ENCODE results near the gene LRRC73. TPM values are rescaled to one million over a fixed set of nuclear protein-coding genes. Genes with fewer than 3 reads are reported as not detected.
"Not testable (repeated sequence)": the region's sequence is repeated elsewhere in the genome, so short reads cannot be mapped to it uniquely, and the experiment has no call there.

Gene LRRC73
- total and polyA plus RNA-seq, 9 of the 15 experiments (the other 6 are each of a cell fraction or from before 2014, with no cell fraction given), result 0.07 to 0.55 (median 0.16) TPM; not detected in 3

DNA sequence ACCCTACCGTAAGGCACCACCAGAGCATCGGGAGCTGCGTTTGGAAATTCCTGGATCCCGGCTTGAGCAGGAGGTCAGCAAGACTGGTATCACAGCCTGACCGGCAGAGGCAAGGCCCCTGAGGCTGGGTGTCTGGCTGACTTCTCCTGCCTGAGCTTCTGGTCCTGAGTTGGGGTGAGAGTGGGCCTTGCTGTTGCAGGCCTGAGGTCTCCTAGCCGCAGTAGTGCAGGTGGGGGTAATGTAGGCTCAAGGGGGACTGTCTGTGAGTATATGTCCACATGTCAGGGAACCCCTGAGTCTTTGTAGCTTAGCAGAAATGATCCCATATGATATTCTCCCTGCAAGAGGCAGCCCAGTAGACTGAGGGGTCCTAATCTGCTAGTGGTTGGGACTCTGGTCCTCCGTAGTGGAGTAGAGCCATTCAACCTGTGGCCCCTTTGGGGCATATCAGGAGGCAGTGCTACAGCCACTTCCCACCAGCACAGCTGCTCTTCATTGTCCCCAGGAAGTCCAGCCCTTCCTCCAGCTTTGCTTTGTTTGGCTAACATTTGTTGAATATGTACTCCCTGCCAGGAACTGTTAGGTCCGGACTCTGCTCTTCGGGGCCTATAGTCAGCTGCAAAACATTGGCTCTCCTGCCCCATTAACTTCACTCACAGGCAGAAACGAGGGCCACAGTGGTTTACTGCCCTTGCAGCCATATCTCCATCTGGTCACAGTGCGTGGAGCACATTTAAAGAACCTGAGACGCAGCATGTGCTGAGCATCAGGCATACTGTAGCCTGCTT, 10.9 kb downstream of the LRRC73 start:
- Histone ChIP-seq H3K27ac (ENCODE audit: extremely low read depth, low read depth, low read length) (no peak overlapping the region), H4K20me1 (replicated peaks; ENCODE audit: control insufficient read depth, insufficient read depth, low read length) (peaks cover 16% of the 10 kb centered on the region), H3K4me2 (ENCODE audit: insufficient read depth, low read length) (no peak overlapping the region), H3K9me3 (replicated peaks; ENCODE audit: control insufficient read depth, insufficient read depth, low read depth, low read length) (no peaks in the 10 kb centered on the region), H3K9ac (ENCODE audit: insufficient read depth in 1 of 2, low read depth in 2 of 2, low read length in 2 of 2) (peak overlapping the region in 1 of 2 experiments; percentile 58; a peak in 1 of 4 replicates), H3K4me3 (no peak overlapping the region), H3K36me3 (ENCODE audit: control insufficient read depth, insufficient read depth, low read length) (peaks cover 61% of the 10 kb centered on the region; the same call in 2 of the 3 replicates), H3K27me3 (ENCODE audit: control insufficient read depth in 2 of 2, insufficient read depth in 2 of 2, low read length in 2 of 2) (no peaks in the 10 kb centered on the region), H3K9me1 (ENCODE audit: control insufficient read depth, insufficient read depth, low read length) (peaks cover 3% of the 10 kb centered on the region), H2AFZ (ENCODE audit: low read depth, low read length) (no peak overlapping the region), H3K79me2 (ENCODE audit: control insufficient read depth, insufficient read depth, low read length) (no peaks in the 10 kb centered on the region), H3K4me1 (replicated peaks in 1 of 2; ENCODE audit: control insufficient read depth in 2 of 2, insufficient read depth in 2 of 2, low read length in 2 of 2) (peaks cover 9 to 19% of the 10 kb centered on the region in 2 experiments)
- TF ChIP-seq THAP7 (CRISPR knock-in tag; IDR thresholded peaks at IDR 0.05), result no peak
- TF ChIP-seq KAT7 (CRISPR knock-in tag; IDR thresholded peaks at IDR 0.05; ENCODE audit: borderline replicate concordance), result no peak
- DNase-seq (ENCODE audit: extremely low read depth in 1 of 4, low spot score in 3 of 4) (no peak), ATAC-seq (no peak), FAIRE-seq (no peak)
- no TSS peak for BruUV-seq (replicated peaks)
- CTCF ChIA-PET (ENCODE audit: low intra/inter-chr PET ratio), result interaction anchor here (1.0 kb wide), 1 partner anchor 45 kb away, joined by 4 read pairs; no protein-coding TSS in a partner anchor
- in situ Hi-C loops (cut with MboI), result no loop called here
- intact Hi-C loops (cut with micrococcal nuclease), result no loop called here
- WGBS (ENCODE audit: insufficient coverage, low coverage, missing lambda C conversion rate), result 85% methylated on average over 12 of the region's 12 CpGs
- POLR2A ChIA-PET, result interaction anchor here (0.7 to 1.8 kb wide), 3 partner anchors 8 to 279 kb away, joined by 3 to 4 read pairs (median 3); no protein-coding TSS in a partner anchor

GRCh38 chr6:43498291-43498690, 11.9 kb downstream of the LRRC73 start:
- ChIA-PET POLR2A (interaction anchor here (0.5 to 1.8 kb wide), 4 partner anchors 9 to 130 kb away, joined by 3 to 4 read pairs (median 4); no protein-coding TSS in a partner anchor), CTCF (ENCODE audit: low intra/inter-chr PET ratio) (interaction anchor here (1.0 kb wide), 1 partner anchor 44 kb away, joined by 4 read pairs; no protein-coding TSS in a partner anchor)
- H3K9ac ChIP-seq (ENCODE audit: insufficient read depth in 1 of 2, low read depth in 2 of 2, low read length in 2 of 2); H3K9me1 ChIP-seq (ENCODE audit: control insufficient read depth, insufficient read depth, low read length); intact Hi-C loops (cut with micrococcal nuclease); BruUV-seq (replicated peaks); FAIRE-seq; DNase-seq (ENCODE audit: extremely low read depth in 1 of 4, low spot score in 3 of 4); H3K4me2 ChIP-seq (ENCODE audit: insufficient read depth, low read length); H2AFZ ChIP-seq (ENCODE audit: low read depth, low read length); H3K27ac ChIP-seq (ENCODE audit: extremely low read depth, low read depth, low read length); in situ Hi-C loops (cut with MboI); H3K4me3 ChIP-seq; ATAC-seq; H3K27me3 ChIP-seq (ENCODE audit: control insufficient read depth in 2 of 2, insufficient read depth in 2 of 2, low read length in 2 of 2); H3K79me2 ChIP-seq (ENCODE audit: control insufficient read depth, insufficient read depth, low read length); H3K9me3 ChIP-seq (replicated peaks; ENCODE audit: control insufficient read depth, insufficient read depth, low read depth, low read length): not testable (repeated sequence)
- Histone ChIP-seq H3K4me1 (replicated peaks in 1 of 2; ENCODE audit: control insufficient read depth in 2 of 2, insufficient read depth in 2 of 2, low read length in 2 of 2) (peaks cover 16 to 24% of the 10 kb centered on the region in 2 experiments), H3K36me3 (ENCODE audit: control insufficient read depth, insufficient read depth, low read length) (peaks cover 54% of the 10 kb centered on the region; the same call in 2 of the 3 replicates), H4K20me1 (replicated peaks; ENCODE audit: control insufficient read depth, insufficient read depth, low read length) (peaks cover 21% of the 10 kb centered on the region)
- TF ChIP-seq ZNF121 (CRISPR knock-in tag; conservative IDR thresholded peaks at IDR 0.05) (peak; percentile 9; the same call in 1 of the 2 replicates), CEBPB (tag; IDR thresholded peaks at IDR 0.05) (peak; percentile 33)
- WGBS (ENCODE audit: insufficient coverage, low coverage, missing lambda C conversion rate), result 83% methylated on average over 5 of the region's 5 CpGs

Data from K562 (cell line).